NCI-H1436 treated with DMSO at 0.1 percent for 48 hours (cell line): ENCODE results near the gene TTYH3.

Experiments used
- DNase-seq: peaks from one replicate; lab custom pipeline; 2025; lab: John Stamatoyannopoulos, UW

TTYH3 gene

DNA sequence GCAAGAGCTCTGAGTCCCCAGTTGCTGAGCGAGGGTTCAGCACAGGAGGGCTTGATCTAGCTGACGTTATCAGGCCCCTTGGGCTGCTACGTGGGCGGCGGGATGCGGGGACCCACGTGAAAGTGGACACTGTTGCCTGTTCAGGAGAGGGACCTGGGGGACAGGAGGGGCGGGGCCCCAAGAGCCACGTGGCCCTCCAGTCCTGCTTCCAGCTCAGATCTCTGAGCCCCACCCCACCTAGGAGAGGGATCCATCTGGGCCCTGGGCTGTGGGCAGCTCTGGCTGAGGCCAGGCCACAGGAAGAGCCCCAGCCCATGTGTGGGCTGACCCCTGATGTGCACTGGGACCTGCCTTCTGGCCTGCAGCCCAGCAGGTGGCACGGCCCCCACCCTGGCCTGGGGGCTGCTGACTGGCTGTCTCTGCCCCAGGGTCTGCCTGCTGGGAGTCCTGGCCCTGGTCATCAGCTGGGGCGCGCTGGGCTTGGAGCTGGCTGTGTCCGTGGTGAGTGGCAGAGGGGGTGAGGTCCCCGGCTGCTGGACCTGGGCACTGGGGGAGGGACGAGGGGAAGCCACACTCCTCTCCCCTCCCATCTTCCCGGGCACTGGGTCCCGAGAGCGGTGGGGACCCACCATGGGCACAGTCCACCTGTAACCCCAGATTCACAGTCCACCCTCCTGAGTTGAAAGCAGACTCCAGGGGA lies 17.5 kb downstream of the TTYH3 start:
- no peak for DNase-seq

DNA sequence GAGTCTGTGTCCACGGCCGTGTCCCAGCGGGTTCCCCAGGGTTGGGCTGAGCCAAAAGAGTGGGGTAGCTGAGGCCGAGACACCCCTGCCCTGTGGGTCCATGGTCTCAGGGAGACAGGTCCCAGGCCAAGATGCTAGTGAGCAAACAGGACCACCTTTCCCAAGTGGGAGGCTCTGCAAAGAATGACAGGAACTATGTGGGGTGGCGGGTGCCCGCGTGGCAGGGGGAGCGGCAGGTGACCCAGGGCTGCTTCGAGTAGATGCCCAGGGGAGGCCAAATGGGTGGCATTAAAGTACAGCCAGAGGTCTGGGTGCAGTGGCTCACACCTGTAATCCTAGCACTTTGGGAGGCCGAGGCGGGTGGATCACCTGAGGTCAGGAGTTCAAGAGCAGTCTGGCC lies 18.2 kb downstream of the TTYH3 start:
- no peak for DNase-seq

DNA sequence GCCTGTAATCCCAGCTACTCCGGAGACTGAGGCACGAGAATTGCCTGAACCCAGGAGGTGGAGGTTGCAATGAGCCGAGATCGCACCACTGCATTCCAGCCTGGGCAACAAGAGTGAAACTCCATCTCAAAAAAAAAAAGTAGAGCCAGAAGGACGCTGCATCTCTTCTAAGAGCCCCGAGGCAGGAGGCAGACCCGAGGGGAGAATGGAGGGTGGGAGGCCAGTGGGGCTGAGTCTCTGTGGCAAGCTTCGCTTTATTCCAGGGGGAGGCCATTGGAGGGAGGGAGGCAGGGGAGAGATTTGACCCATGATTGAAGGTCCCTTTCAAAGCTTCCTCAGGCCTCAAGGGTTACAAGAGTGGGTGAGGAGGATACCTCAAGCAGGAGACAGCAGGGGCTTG lies 18.7 kb downstream of the TTYH3 start:
- no peak for DNase-seq

DNA sequence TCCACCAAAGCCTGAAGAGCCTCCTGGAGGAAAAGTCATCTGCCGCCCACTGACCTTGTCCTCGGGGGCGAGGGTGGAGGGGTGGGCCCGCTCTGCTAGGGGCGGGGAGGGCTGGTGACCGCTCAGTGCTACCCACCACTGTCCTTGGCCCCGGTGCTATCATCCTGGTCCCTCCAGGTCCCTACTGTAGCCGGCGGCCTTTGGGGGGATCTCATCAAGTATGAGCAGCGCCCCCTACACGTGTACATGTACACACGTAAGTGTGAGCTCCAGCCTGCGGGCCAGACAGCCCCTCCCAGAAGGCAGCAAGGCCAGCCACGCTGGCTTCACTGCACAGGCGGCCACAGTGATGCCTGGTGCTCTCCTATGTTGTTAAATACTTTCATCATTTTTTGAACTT lies 19.6 kb downstream of the TTYH3 start:
- DNase-seq, result no peak

DNA sequence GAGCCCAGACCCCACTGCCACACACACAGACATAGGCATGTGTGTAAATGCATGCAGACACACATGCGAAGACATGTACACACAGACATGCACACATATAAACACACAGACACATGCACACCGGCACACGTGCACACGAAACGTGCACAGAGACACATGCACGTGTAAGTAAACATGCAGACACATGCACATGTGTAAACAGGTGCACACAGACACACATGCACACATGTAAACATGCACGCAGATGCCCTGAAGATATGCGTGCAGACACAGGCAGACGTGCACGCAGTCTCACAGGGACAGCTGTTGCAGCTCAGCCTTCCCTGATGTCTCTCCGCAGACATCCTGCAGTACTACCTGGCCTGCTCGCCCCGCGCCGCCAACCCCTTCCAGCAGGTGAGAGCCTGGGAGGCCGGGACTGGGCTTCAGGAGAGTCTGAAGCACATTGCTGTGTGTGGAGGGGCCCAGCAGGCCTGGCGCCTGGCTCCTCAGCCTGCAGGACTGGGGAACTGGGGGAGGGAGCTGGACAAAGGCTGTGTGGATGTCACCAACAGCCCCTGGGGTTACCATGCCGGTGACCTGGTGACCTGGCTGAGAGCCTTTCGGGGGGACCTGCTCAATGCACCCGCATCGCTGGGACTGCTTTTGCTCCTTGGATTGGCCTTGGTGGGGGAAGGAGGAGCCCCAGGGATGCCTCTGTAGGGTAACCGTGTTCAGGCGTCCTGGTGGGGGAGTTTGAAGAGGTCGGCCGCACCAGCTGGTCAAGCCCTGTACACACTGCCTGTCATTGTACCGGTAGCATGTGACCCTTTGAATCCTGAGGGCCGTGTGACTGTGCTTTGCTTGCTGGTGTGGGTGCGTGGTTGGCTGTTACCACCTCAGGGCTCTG lies 20.3 kb downstream of the TTYH3 start:
- DNase-seq, result no peak

DNA sequence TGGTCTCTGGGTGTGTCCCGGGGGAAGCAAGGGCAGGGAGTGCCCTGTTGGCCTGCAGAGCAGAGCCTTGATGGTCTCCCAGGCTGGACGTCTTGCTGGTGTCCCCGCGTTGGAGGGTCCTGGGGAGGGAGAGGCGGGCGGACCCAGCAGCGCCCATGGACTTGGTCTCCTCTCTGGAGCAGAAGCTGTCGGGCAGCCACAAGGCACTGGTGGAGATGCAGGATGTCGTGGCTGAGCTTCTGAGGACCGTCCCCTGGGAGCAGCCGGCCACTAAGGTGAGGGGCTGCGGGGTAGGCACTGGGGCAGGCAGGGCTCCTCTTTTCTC lies 20.9 kb downstream of the TTYH3 start:
- DNase-seq, result no peak

DNA sequence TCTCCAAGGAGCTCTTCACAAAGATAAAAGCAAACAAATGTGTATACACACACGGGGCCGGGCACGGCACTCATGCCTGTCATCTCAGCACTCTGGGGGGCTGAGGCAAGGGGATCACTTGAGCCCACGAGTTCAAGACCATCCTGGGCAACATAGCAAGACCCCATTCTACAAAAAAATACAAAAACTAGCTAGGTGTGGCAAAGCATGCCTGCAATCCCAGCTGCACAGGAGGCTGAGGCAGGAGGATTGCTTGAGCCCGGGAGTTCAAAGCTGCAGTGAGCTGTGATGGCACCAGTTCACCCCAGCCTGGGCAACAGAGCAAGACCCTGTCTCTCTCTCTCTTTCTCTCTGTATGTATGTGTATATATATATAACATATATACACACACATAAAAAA lies 22.3 kb downstream of the TTYH3 start:
- DNase-seq, result no peak

DNA sequence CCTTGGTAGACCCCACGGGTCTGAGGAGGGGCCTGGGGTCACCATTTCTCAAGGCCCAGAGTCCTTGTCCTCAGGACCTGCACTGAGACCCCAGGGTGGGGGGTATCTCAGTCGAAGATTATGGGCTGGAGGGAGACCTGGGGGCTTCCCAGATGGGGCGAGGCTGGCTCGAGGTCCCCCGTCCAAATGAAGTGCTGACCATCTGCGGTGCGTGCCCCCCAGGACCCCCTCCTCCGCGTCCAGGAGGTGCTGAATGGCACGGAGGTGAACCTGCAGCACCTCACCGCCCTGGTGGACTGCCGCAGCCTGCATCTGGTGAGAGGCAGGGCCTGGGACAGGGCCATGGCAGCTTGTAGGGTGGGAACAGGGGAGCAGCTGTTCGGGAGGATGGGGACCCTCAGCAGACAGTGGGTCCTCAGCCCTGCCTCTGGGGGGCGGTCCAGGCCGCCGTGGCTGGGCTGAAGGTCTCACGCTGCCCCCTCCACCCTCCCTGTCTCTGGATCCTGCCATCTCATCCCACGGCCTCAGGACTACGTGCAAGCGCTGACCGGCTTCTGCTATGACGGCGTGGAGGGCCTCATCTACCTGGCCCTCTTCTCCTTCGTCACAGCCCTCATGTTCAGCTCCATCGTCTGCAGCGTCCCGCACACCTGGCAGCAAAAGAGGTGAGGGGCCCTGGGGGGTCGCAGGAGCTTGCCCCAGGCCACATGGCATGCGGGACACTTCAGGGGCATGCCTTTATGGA lies 24.3 kb downstream of the TTYH3 start:
- DNase-seq, result no peak

DNA sequence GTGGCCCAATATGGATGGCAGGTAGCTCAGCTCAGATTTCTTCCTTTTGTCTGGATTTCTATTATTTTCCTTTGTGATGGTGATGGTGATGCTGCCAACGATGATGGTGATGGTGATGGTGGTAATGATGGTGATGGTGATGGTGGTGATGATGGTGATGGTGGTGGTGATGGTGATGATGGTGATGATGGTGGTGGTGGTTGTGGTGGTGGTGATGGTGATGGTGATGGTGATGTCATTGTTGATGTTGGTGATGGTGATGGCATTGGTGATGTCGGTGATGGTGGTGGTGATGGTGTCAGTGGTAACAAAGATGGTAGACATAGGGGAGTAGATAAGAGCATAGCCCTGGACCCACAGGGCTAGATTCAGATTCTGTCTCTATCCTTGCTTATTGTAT lies 25.4 kb downstream of the TTYH3 start:
- no peak for DNase-seq

DNA sequence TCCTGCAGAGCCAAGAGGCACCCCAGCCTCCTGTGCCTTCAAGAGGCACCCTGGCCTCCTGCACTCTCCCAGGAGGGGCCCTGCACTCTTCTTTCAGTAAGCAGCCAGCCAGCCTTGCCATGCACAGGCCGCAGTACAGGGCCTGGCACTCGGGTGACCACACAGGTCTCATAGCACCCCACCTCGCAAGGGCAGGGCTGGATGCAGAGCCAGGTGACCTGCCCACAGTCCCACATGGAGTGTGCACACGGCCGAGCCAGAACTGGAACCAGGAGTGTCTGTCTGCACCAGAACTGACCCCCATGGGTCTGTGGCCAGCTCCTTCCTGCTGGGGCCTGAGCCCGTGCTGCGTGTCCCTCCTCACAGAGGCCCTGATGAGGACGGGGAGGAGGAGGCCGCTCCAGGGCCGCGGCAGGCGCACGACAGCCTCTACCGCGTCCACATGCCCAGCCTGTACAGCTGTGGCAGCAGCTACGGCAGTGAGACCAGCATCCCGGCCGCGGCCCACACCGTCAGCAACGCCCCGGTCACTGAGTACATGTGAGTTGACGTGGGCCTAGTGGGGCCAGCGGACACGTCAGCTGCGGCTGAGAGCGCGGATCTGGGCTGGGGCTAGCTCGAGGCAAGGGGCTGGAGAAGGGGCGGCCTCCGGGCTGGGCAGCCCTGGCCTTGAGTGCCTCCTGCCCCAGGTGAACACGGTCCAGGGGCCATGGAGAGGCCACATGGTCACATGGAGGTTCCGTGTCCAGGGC lies 26.3 kb downstream of the TTYH3 start:
- DNase-seq, result no peak

DNA sequence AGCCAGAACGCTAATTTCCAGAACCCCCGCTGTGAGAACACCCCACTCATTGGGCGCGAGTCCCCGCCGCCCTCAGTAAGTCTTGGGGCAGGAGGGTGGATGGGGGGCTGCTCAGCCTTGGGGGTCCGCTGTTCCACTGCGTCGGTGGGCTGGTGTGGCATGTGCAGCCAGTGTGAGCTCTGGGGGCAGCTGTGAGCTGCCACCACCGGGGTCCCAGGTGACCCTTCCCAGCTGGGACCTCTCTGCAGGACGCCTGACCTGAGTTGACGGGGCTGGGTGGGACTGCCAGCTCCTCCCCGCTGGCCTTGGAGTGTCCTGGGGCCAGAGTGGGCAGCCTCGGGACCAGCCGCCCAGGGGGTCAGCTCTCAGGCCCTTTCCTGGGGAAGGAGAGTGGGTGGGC lies 27.2 kb downstream of the TTYH3 start:
- DNase-seq, result no peak

DNA sequence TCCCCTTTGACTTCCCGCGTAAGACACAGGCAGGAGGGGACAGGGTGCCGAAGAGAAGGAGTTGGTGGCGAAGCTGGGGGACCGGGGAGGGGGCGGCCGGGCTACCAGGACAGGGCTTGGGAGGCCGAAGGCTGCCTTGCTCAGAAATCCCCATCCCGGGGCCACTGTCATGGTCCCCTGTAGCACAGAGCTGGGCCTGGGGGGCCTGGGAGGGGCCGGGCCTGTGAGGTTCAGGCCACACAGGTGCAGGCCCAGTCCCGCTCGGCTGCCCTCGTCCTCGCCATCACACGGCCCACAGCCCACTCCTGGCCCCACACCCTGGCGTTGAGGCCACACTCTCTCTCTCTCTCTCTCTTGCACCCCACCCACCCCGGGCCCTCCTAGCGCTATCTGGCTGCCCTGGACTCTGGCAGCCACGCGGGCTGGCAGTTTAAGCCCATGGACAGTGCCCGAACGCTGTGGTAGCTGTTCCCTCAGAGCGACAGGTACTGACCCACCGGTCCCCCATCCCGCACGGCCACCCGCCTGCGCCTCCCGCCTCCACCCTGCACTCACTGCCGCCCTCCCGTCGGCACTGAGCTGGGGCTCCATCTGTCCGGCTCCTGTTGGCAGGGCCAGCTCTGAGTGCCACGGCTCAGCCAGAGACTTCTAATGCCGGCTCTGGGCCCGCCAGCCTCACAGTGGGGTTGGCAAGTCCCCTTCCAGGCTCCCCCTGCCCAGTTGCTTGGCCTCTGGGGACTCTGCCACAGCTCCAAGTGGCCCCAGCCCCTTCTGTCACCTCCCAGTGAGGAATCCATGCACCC lies 28.0 kb downstream of the TTYH3 start:
- DNase-seq, result no peak

DNA sequence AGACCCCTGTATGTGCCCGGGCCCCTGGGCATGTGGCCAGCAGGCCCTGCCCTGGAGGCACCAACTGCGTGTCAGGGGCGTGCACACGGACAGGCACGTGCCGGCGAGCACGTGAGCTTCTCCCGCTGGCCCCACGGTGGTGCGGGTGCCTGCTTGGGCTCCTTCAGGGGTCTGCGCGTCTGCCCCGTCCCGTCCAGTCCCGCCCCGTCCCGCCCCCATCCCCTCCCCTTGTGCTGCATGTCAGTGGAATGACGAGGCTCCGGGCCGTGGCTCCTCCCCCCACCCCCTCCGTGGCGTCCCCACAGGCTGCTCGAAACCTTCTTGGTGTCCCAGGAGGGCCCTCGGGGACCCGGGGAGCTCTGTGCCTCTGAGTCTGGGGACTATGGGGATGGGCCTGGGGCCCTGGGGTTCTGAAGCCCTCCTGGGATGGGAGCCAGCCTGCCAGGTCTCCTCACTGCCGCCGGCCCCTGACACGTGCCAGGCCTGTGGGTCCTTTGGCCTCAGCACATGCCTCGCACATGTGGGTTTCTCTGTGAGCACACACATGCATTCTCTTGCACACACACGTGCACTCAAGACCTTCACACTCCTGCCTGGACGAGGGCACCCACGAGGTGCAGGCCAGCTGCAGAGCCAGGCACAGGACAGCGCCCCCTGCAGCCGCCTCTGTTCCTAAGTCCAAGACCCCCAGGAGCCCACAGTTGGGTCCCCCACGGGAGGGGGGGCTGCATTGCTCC lies 28.7 kb downstream of the TTYH3 start:
- DNase-seq, result no peak

DNA sequence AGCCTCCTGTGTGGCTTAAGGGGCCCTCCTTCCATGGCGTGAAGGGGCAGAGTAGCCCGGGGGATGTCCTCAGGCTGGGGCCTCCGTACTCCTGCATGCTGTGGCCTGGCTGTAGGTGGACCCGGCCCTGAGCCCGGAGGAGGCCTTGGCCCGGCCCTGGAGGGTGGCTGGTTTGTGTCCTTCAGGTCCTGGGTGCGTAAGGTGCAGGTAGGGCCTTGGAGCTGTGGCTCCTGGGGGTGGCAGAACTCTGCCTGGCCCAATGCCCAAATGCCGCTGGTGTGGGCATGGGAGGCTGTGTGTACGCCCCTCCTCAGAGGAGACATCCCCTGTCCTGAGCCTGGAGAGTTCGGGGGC lies 29.3 kb downstream of the TTYH3 start:
- DNase-seq, result no peak

DNA sequence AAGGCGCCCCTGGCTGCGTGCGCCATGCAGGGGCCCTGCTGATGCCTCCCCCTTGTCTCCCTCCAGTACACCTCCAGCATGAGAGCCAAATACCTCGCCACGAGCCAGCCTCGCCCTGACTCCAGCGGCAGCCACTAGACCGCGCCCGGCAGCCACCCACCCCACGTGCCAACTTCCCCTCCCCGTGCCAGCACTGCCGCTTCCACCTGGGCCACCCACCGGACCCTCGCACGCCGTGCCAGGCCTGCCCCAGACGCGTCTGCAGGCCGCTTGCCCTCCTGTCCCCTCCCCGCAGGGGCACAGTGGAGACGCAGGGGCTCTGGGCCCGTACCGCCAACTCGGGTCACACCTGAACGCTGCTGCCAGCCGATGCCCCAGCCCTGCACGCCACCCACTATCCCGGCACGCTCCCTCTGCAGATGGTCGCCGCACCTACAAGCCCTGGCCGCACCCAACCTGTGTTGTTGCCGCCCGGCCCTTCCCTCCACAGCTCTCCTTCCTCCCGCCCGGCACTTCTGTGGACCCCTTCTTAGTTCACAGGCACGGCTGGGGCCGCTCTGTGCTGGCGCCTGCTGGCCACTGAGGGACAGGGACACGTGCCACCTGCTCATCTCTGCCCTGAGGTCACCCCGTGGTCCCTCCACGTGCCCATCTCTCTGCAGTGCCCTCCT lies 30.0 kb downstream of the TTYH3 start:
- no peak for DNase-seq

DNA sequence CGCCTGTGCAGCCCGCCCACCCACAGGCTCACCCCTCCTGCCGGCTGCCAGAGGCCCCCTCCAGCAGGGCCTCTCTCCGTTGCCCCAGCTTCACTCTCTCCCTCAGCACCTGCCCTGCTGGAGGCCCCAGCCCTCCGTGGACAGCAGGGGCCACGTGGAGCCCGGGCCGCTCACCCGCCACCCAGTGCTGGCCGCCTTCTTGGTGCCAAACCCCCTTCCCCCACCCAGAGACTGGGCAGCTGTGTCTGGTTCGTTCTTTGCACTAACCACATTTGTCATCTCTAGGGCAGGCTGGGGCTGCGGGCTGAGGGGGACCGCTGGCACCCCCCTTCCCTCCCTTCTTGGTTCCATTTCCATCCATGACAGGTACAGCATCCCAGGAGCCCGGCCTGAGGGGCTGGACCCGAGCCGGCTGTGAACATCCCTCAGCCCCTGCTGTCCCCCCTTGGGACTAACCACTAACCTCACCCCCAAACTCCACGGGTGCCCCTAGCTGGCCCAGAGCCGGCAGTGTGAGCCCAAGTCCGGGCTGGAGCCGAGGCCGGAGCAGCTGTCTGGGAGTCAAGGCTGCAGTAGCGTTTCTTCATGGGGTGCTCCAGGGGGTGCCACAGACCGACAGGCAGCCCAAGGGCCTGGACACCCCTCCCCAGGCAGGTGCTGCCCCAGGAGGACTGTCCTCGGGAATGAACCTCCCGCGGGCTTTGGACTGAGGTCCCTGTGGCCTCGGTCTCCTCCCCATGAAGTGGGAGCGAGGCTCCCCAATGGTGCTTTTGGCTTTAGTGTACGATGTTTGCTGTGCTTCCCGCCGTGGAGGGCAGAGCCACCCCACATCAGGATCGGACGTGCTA lies 30.7 kb downstream of the TTYH3 start:
- DNase-seq, result no peak

DNA sequence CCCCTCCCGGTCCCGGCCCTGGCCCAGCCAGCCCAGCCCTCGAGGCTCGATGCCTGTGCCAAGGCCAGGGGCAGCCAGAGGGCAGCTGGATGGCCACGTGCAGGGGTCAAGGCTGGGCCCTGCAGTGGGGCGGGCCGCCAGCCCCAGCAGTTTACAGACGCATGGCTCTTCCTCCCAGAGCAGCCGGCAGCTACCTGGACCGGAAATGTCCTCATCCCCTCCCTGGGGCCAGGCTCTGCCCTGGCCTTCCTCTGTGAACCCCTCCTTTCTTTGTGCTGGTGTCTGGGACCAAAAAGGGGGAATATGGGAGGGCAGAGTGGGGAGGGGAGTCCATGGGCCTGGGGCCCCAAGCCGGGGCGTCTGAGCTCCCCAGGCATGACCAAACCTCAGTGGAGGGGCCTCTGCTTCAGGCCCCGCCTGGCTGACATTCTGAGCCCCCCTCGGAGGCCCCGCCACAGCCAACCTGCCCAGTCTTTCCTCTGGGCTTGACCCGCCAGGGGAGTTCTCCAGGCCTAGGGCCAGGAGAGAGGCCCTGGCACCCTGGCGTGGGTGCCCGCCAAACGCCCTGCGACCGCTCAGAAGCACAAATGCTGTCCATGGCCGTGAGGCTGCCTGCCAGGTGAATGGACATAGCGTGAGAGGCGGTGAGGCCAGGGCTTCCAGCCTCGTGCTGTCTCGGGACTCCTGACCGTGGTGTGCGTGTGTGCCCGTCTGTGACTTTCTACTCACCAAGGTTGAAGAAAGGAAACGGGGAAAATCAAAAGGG lies 31.5 kb downstream of the TTYH3 start:
- DNase-seq, result no peak

DNA sequence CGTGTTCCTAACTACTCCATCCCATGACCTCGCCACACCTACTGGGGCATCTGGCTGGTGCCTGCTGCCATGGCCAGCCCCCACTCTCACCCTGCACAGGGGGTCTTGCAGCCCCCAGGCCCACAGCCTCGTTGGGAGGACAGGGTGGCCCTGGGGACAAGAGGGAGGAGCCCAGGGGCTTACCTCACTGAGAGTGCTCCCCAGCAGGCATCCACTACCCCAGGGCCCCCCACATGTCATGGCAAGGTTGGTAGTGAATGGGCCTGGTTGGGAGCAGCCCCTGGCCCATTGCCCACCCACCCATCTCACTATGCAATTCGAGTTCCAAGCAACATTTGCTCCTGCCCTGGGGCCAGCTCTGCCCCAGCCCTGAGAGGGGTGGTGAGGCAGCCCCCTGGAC lies 32.2 kb downstream of the TTYH3 start:
- DNase-seq, result no peak

DNA sequence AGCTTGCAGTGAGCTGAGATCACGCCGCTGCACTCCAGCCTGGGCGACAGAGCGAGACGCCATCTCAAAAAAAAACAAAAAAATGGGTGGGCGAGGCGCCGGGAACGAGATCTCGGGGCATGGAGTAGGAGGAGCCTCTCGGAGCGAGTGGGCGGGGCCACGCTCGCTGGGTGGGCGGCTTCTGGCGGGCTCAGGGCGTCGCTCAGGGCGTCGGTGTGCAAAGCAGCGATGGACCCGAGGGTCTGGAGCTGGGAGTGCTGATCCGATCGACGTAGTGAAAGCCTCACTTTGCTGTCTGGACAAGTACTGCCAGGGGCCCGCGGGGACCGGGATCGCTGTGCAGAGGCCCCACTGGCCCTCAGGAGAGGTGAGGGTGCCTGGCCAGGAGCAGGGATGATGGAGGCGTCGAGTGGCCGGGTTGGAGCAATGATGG lies 33.6 kb downstream of the TTYH3 start:
- DNase-seq, result no peak
